ENCODE results near the gene PLIN3.

PLIN3 gene

GRCh38 chr19:4803736-4804695, 63.5 kb downstream of the PLIN3 start:
- Histone ChIP-seq H3K36me3 (ENCODE audit: control insufficient read depth, low read length) (no peaks in the 10 kb centered on the region), H3K27me3 (ENCODE audit: control insufficient read depth, low read length) (no peaks in the 10 kb centered on the region), H3K4me3 (ENCODE audit: low read length) (no peak overlapping the region), H3K4me2 (ENCODE audit: low read length) (0 out of 2 replicates have a peak overlapping the region, but pooled peaks have one; percentile 13), H4K20me1 (ENCODE audit: control insufficient read depth, insufficient read depth, low read depth, low read length) (no peaks in the 10 kb centered on the region), H3K4me1 (ENCODE audit: control insufficient read depth, low read length) (peaks cover 26% of the 10 kb centered on the region), H3K27ac (ENCODE audit: low read depth, low read length) (no peak overlapping the region), H3K79me2 (ENCODE audit: control insufficient read depth, low read length) (no peaks in the 10 kb centered on the region), H3K9me2 (replicated peaks; ENCODE audit: control insufficient read depth, low read length) (no peaks in the 10 kb centered on the region), H3K9me3 (ENCODE audit: control insufficient read depth, insufficient read depth, low read length) (no peaks in the 10 kb centered on the region), H3F3A (ENCODE audit: control insufficient read depth, insufficient read depth) (peaks cover 8% of the 10 kb centered on the region; the same call in 1 of the 2 replicates)
- TF ChIP-seq EZH2phosphoT487 (IDR thresholded peaks at IDR 0.05; ENCODE audit: borderline replicate concordance, low read length) = no peak
- TF ChIP-seq CTCF (IDR thresholded peaks at IDR 0.05; ENCODE audit: low read depth, low read length, poor library complexity, severe bottlenecking) = peak; percentile 96

GRCh38 chr19:4802711-4803110, 64.8 kb downstream of the PLIN3 start:
- TF ChIP-seq CTCF (IDR thresholded peaks at IDR 0.05; ENCODE audit: low read depth, low read length, poor library complexity, severe bottlenecking) (no peak), EZH2phosphoT487 (IDR thresholded peaks at IDR 0.05; ENCODE audit: borderline replicate concordance, low read length) (no peak)
- Histone ChIP-seq H3F3A (ENCODE audit: control insufficient read depth, insufficient read depth) (peaks cover 7% of the 10 kb centered on the region; the same call in 1 of the 2 replicates), H3K4me2 (ENCODE audit: low read length) (no peak overlapping the region)

GRCh38 chr19:4801085-4801619, 66.3 kb downstream of the PLIN3 start:
- Histone ChIP-seq H3K36me3 (ENCODE audit: control insufficient read depth, low read length) (peaks cover 17% of the 10 kb centered on the region), H3K79me2 (ENCODE audit: control insufficient read depth, low read length) (peaks cover 11% of the 10 kb centered on the region), H3K4me2 (ENCODE audit: low read length) (no peak overlapping the region), H4K20me1 (ENCODE audit: control insufficient read depth, insufficient read depth, low read depth, low read length) (no peaks in the 10 kb centered on the region), H3K4me3 (ENCODE audit: low read length) (no peak overlapping the region), H3F3A (ENCODE audit: control insufficient read depth, insufficient read depth) (no peaks in the 10 kb centered on the region; the same call in 1 of the 2 replicates), H3K9me2 (replicated peaks; ENCODE audit: control insufficient read depth, low read length) (no peaks in the 10 kb centered on the region), H3K4me1 (ENCODE audit: control insufficient read depth, low read length) (0 out of 2 replicates have a peak, but pooled peaks cover 4% of the 10 kb centered on the region), H3K27ac (ENCODE audit: low read depth, low read length) (no peak overlapping the region), H3K27me3 (ENCODE audit: control insufficient read depth, low read length) (no peaks in the 10 kb centered on the region), H3K9me3 (ENCODE audit: control insufficient read depth, insufficient read depth, low read length) (no peaks in the 10 kb centered on the region)
- no peak for TF ChIP-seq EZH2phosphoT487 (IDR thresholded peaks at IDR 0.05; ENCODE audit: borderline replicate concordance, low read length)
- no peak for TF ChIP-seq CTCF (IDR thresholded peaks at IDR 0.05; ENCODE audit: low read depth, low read length, poor library complexity, severe bottlenecking)

More at GRCh38 chr19:4802711-4803110, 64.8 kb downstream of the PLIN3 start:
- Histone ChIP-seq H3K4me1 (ENCODE audit: control insufficient read depth, low read length) (peaks cover 13% of the 10 kb centered on the region), H3K27me3 (ENCODE audit: control insufficient read depth, low read length) (no peaks in the 10 kb centered on the region), H3K4me3 (ENCODE audit: low read length) (no peak overlapping the region), H3K27ac (ENCODE audit: low read depth, low read length) (no peak overlapping the region), H3K36me3 (ENCODE audit: control insufficient read depth, low read length) (peaks cover 4% of the 10 kb centered on the region), H4K20me1 (ENCODE audit: control insufficient read depth, insufficient read depth, low read depth, low read length) (no peaks in the 10 kb centered on the region), H3K9me3 (ENCODE audit: control insufficient read depth, insufficient read depth, low read length) (no peaks in the 10 kb centered on the region), H3K79me2 (ENCODE audit: control insufficient read depth, low read length) (no peaks in the 10 kb centered on the region), H3K9me2 (replicated peaks; ENCODE audit: control insufficient read depth, low read length) (no peaks in the 10 kb centered on the region)
